Endothelial cell of umbilical vein (primary cell): ENCODE data around the gene RAD51B. TPM values are rescaled to one million over a fixed set of nuclear protein-coding genes. Genes with fewer than 3 reads are reported as not detected.

ENCODE experiments used
- BruUV-seq: library from RNA; stranded (reverse); fragments of 400-500 nt; replicated peaks from 2 replicates; lab custom pipeline; 2021; lab: Mats Ljungman, UMichigan
- CTCF ChIA-PET: fragments of 300-600, 350-600 bp; sonication (Branson Sonifier 250); formaldehyde crosslinking; loops from one replicate; lab custom pipeline; 2021; ENCODE audit warnings: antibody characterized with exemption, inconsistent platforms; lab: Charles Lee
- POLR2A ChIA-PET: fragments of 300-600, 350-600 bp; sonication (Branson Sonifier 250); formaldehyde crosslinking; loops from one replicate; lab custom pipeline; 2021; ENCODE audit warnings: antibody characterized with exemption, inconsistent platforms; lab: Charles Lee
- DNase-seq: peaks from one replicate; pipeline ENCODE4 v3.0.0-alpha.2; 2011; ENCODE audit warnings: low read depth, low spot score
- FAIRE-seq: peaks from 2 replicates; lab custom pipeline; 2011; peaks lifted over from hg19 to GRCh38; lab: Jason Lieb, UNC
- H2AFZ ChIP-seq: 2 replicates; pipeline ENCODE4 v1.6.0; 2012; ENCODE audit warnings: low read depth, low read length, control low read depth, inconsistent platforms
- H3K27ac ChIP-seq: 2 replicates; pipeline ENCODE4 v1.5.1; 2011; ENCODE audit warnings: low read depth, mild to moderate bottlenecking, control low read depth, low read length, moderate library complexity; ENCODE audit not compliant: insufficient read depth
- H3K27me3 ChIP-seq, 2 experiments: 2 replicates each; pipeline versions ENCODE4 v1.6.0 to v1.6.1; 2011; ENCODE audit warnings: low read length in 2 of 2, mixed read lengths in 1 of 2; ENCODE audit not compliant: control insufficient read depth in 2 of 2, insufficient read depth in 2 of 2
- H3K36me3 ChIP-seq, 2 experiments: 2 replicates in 1 of 2; 3 replicates in 1 of 2; pipeline ENCODE4 v1.5.1; 2011; ENCODE audit warnings: low read length in 2 of 2, mild to moderate bottlenecking in 1 of 2, moderate library complexity in 1 of 2; ENCODE audit not compliant: control insufficient read depth in 2 of 2, insufficient read depth in 2 of 2; ENCODE audit errors: extremely low read depth in 1 of 2
- H3K4me1 ChIP-seq: 3 replicates; pipeline ENCODE4 v1.5.1; 2011; ENCODE audit warnings: mild to moderate bottlenecking, low read length; ENCODE audit not compliant: control insufficient read depth, insufficient read depth; ENCODE audit errors: extremely low read depth
- H3K4me2 ChIP-seq: 2 replicates; pipeline ENCODE4 v1.6.1; 2011; ENCODE audit warnings: low read length, control low read depth, mixed read lengths; ENCODE audit not compliant: insufficient read depth
- H3K4me3 ChIP-seq, 3 experiments: fragments of 200-600 bp in 1 of 3; sonication (generic), shearing (Covaris generic) in 1 of 3; replicated peaks in 1 of 3; 2 replicates each; pipeline ENCODE4 v1.5.1; 2011 to 2016; ENCODE audit warnings: control low read depth in 3 of 3, low read length in 3 of 3, mild to moderate bottlenecking in 2 of 3, inconsistent platforms in 1 of 3, low read depth in 1 of 3, moderate library complexity in 1 of 3; ENCODE audit not compliant: insufficient read depth in 1 of 3
- H3K79me2 ChIP-seq: 2 replicates; pipeline ENCODE4 v1.6.0; 2012; ENCODE audit warnings: low read length, inconsistent platforms; ENCODE audit not compliant: control insufficient read depth, insufficient read depth
- H3K9ac ChIP-seq: replicated peaks from 2 replicates; pipeline ENCODE3; 2011; ENCODE audit warnings: low read length, control low read depth; ENCODE audit not compliant: insufficient read depth; ENCODE audit errors: extremely low read depth
- H3K9me1 ChIP-seq: replicated peaks from 3 replicates; pipeline ENCODE4 v1.6.0; 2011; ENCODE audit warnings: mild to moderate bottlenecking, low read length; ENCODE audit not compliant: control insufficient read depth, insufficient read depth; ENCODE audit errors: extremely low read depth
- H3K9me3 ChIP-seq: replicated peaks from 2 replicates; pipeline ENCODE4 v1.5.1; 2012; ENCODE audit warnings: low read length, inconsistent platforms; ENCODE audit not compliant: control insufficient read depth, insufficient read depth
- H4K20me1 ChIP-seq: replicated peaks from 2 replicates; pipeline ENCODE3; 2011; ENCODE audit warnings: mild to moderate bottlenecking, low read length; ENCODE audit not compliant: control insufficient read depth, insufficient read depth; ENCODE audit errors: extremely low read depth
- CTCF ChIP-seq, 2 donors: IDR thresholded peaks; 1 replicate in 1 of 2; 2 replicates in 1 of 2; pipeline ENCODE4 v1.5.1; 2011; ENCODE audit warnings: low read length in 2 of 2, mild to moderate bottlenecking in 2 of 2, moderate library complexity in 2 of 2, control low read depth in 1 of 2, inconsistent platforms in 1 of 2, low read depth in 1 of 2; ENCODE audit not compliant: insufficient read depth in 1 of 2; ENCODE audit errors: extremely low read depth in 1 of 2
- EZH2 ChIP-seq: IDR thresholded peaks from 2 replicates; pipeline ENCODE4 v1.6.1; 2012; ENCODE audit warnings: borderline replicate concordance, low read depth, mild to moderate bottlenecking, moderate library complexity, low read length, inconsistent platforms; ENCODE audit not compliant: severe bottlenecking
- FOS ChIP-seq: IDR thresholded peaks from 2 replicates; pipeline ENCODE4 v1.6.1; 2011; ENCODE audit warnings: mild to moderate bottlenecking, low read length, moderate library complexity, borderline replicate concordance; ENCODE audit not compliant: insufficient read depth
- GATA2 ChIP-seq: IDR thresholded peaks from 2 replicates; pipeline ENCODE4 v1.7.0; 2011; ENCODE audit warnings: low read depth, mild to moderate bottlenecking, moderate library complexity, mixed read lengths, low read length; ENCODE audit not compliant: insufficient read length, insufficient read depth
- JUN ChIP-seq: IDR thresholded peaks from 2 replicates; pipeline ENCODE4 v1.6.1; 2011; ENCODE audit warnings: borderline replicate concordance, low read depth; ENCODE audit not compliant: insufficient read length, insufficient read depth
- MAX ChIP-seq: IDR thresholded peaks from 2 replicates; pipeline ENCODE4 v1.6.1; 2011; ENCODE audit not compliant: insufficient read depth, insufficient read length
- MYC ChIP-seq: IDR thresholded peaks from one replicate; pipeline ENCODE4 v1.6.1; 2011; ENCODE audit warnings: mild to moderate bottlenecking, low read depth, low read length
- POLR2A ChIP-seq: IDR thresholded peaks from 2 replicates; pipeline ENCODE4 v1.6.1; 2012; ENCODE audit warnings: low read depth, mild to moderate bottlenecking, control low read depth, low read length
- POLR2AphosphoS5 ChIP-seq: IDR thresholded peaks from 2 replicates; pipeline ENCODE4 v1.6.1; 2012; ENCODE audit warnings: low read depth, mild to moderate bottlenecking, control low read depth, low read length, moderate library complexity; ENCODE audit not compliant: insufficient read depth
- dilution Hi-C: fragments of 300-500 bp; cut with MboI; formaldehyde crosslinking; loops from one replicate; pipeline ENCODE4 v1.15.0; 2019; ENCODE audit warnings: low sequenced_read_pairs; ENCODE audit not compliant: extremely low pct_ligation_motif_present
- intact Hi-C: fragments of 100-400 bp; cut with micrococcal nuclease; formaldehyde crosslinking; loops from one replicate; pipeline ENCODE4 v1.10.0; 2022
- polyA plus RNA-seq, 4 experiments: library from polyadenylated mRNA; depleted of rRNA in 3 of 4; stranded (reverse) in 3 of 4; unstranded in 1 of 4; fragments of >200 nt; gene quantifications; 2 replicates each; pipeline versions ENCODE4 v1.2.1 to v1.2.3, GENCODE V29; 2011 to 2012; ENCODE audit warnings: missing spikeins in 1 of 4
- total RNA-seq: library from RNA; stranded (reverse); gene quantifications from 2 replicates; pipeline ENCODE4 v1.2.3, GENCODE V29; 2021

RAD51B gene
- total and polyA plus RNA-seq, 2 donors (not counting 3 experiments of a cell fraction or from before 2014, with no cell fraction given), result 3.9 to 19.0 TPM

GRCh38 chr14:68104518-68104917 is 284.9 kb downstream of the RAD51B start:
- H3K27ac ChIP-seq, result no peak overlapping the region

More at GRCh38 chr14:68104518-68104917, 284.9 kb downstream of the RAD51B start:
- Histone ChIP-seq H4K20me1 (no peaks in the 10 kb centered on the region), H3K4me3 (no peak overlapping the region), H3K79me2 (no peaks in the 10 kb centered on the region), H3K9me3 (peaks cover 5% of the 10 kb centered on the region), H3K36me3 (no peaks in the 10 kb centered on the region), H3K9ac (no peak overlapping the region), H2AFZ (no peak overlapping the region), H3K4me2 (no peak overlapping the region), H3K4me1 (no peaks in the 10 kb centered on the region), H3K9me1 (no peaks in the 10 kb centered on the region), H3K27me3 (no peaks in the 10 kb centered on the region)
- TF ChIP-seq JUN (no peak), POLR2A (no peak), EZH2 (no peak), POLR2AphosphoS5 (no peak), MYC (no peak), CTCF (IDR thresholded peaks at IDR 0.05; ENCODE audit: extremely low read depth in 1 of 2, insufficient read depth in 1 of 2, low read depth in 1 of 2, low read length in 2 of 2) (no peak), MAX (no peak), GATA2 (no peak), FOS (no peak)
- dilution Hi-C loops (no loop called here), intact Hi-C loops (no loop called here)
- DNase-seq (no peak), FAIRE-seq (no peak)
- ChIA-PET CTCF (no interaction called here), POLR2A (no interaction called here)
- no TSS peak for BruUV-seq
